ENCODE data around the gene SEMA4D.

GRCh38 chr9:89532478-89532877, 34.6 kb upstream of the SEMA4D start:
- TF ChIP-seq CTCF (IDR thresholded peaks at IDR 0.05) (no peak), POLR2AphosphoS5 (IDR thresholded peaks at IDR 0.05) (no peak), POLR2A (IDR thresholded peaks at IDR 0.05) (no peak), EP300 (IDR thresholded peaks at IDR 0.05) (no peak)
